Skeletal muscle tissue (tissue), 4 donors: Measurements from ENCODE around the gene LYSMD3. TPM values are rescaled to one million over a fixed set of nuclear protein-coding genes. Genes with fewer than 3 reads are reported as not detected.

Experiments used
- H3K27ac ChIP-seq: one replicate; pipeline ENCODE4 v1.7.0; 2013; ENCODE audit warnings: mild to moderate bottlenecking, low read depth, low read length, inconsistent platforms
- H3K27me3 ChIP-seq, 3 donors: one replicate each; pipeline ENCODE4 v1.7.0; 2013; ENCODE audit warnings: low read length in 3 of 3; ENCODE audit not compliant: control insufficient read depth in 3 of 3, insufficient read depth in 3 of 3
- H3K36me3 ChIP-seq, 3 donors: one replicate each; pipeline ENCODE4 v1.7.0; 2013; ENCODE audit warnings: low read length in 3 of 3; ENCODE audit not compliant: control insufficient read depth in 3 of 3, insufficient read depth in 3 of 3
- H3K4me1 ChIP-seq, 3 donors: one replicate each; pipeline ENCODE4 v1.7.0; 2013; ENCODE audit warnings: low read length in 3 of 3, mild to moderate bottlenecking in 3 of 3; ENCODE audit not compliant: control insufficient read depth in 3 of 3, insufficient read depth in 3 of 3
- H3K4me3 ChIP-seq, 3 donors: one replicate each; pipeline ENCODE4 v1.7.0; 2013; ENCODE audit warnings: low read length in 3 of 3
- H3K9ac ChIP-seq, 3 donors: one replicate each; pipeline ENCODE4 v1.7.0; 2013; ENCODE audit warnings: low read length in 3 of 3, mild to moderate bottlenecking in 3 of 3, moderate library complexity in 2 of 3, low read depth in 1 of 3
- H3K9me3 ChIP-seq, 3 donors: one replicate each; pipeline ENCODE4 v1.7.0; 2013; ENCODE audit warnings: low read length in 3 of 3; ENCODE audit not compliant: control insufficient read depth in 3 of 3
- total RNA-seq: library from RNA; depleted of rRNA; stranded (reverse); fragments of >200 nt; gene quantifications from one replicate; pipeline ENCODE4 v1.2.3, GENCODE V29; 2014
- donor health status: Osteomylitis.

LYSMD3 gene
- total RNA-seq, 1 donor from 2014 or later = 12.5 TPM

GRCh38 chr5:90476391-90476790 lies 53.0 kb downstream of the LYSMD3 start:
- Histone ChIP-seq H3K36me3 (no peaks in the 10 kb centered on the region), H3K4me3 (no peak overlapping the region), H3K27ac (no peak overlapping the region), H3K27me3 (no peaks in the 10 kb centered on the region), H3K9ac (no peak overlapping the region), H3K4me1 (peaks cover 9 to 20% (median 10%) of the 10 kb centered on the region in 3 donors), H3K9me3 (no peaks in the 10 kb centered on the region)

GRCh38 chr5:90475436-90475980 lies 53.9 kb downstream of the LYSMD3 start:
- Histone ChIP-seq H3K9ac (no peak overlapping the region), H3K36me3 (no peaks in the 10 kb centered on the region), H3K9me3 (no peaks in the 10 kb centered on the region), H3K4me1 (peaks cover 9 to 20% (median 10%) of the 10 kb centered on the region in 3 donors), H3K27ac (no peak overlapping the region), H3K4me3 (peak overlapping the region in 1 of 3 donors; percentile 96), H3K27me3 (no peaks in the 10 kb centered on the region)

- H3K4me3 ChIP-seq = peak within 1 kb of the TSS; percentile 94 to 97 (median 96)
These were observed 54.9 kb downstream of the LYSMD3 start, which contains the start of the genes MBLAC2 and POLR3G for GRCh38 chr5:90474235-90475107. MBLAC2 (minus strand) TSS chr5:90474771; CDS start chr5:90474292, 479 bp downstream. POLR3G (plus strand) TSS chr5:90474864; CDS start chr5:90485568, 10,704 bp downstream.

GRCh38 chr5:90473396-90474234 lies 55.8 kb downstream of the LYSMD3 start:
- peaks cover 0 to 3% (median 0%) of the 10 kb centered on the region in 3 donors for H3K36me3 ChIP-seq
- H3K4me3 ChIP-seq = peak overlapping the region; percentile 94 to 97 (median 96)
- no peaks in the 10 kb centered on the region for H3K27me3 ChIP-seq
- no peaks in the 10 kb centered on the region for H3K9me3 ChIP-seq
- peaks cover 9 to 20% (median 10%) of the 10 kb centered on the region in 3 donors for H3K4me1 ChIP-seq
- H3K27ac ChIP-seq = peak overlapping the region; percentile 45
- H3K9ac ChIP-seq = peak overlapping the region; percentile 76 to 92 (median 82)

More at GRCh38 chr5:90474235-90475107, 54.9 kb downstream of the LYSMD3 start, which contains the start of the genes MBLAC2 and POLR3G:
- Histone ChIP-seq H3K27ac (peak within 1 kb of the TSS; percentile 45), H3K9me3 (no peaks in the 10 kb centered on the region), H3K36me3 (peaks cover 0 to 3% (median 0%) of the 10 kb centered on the region in 3 donors), H3K27me3 (no peaks in the 10 kb centered on the region), H3K9ac (peak within 1 kb of the TSS; percentile 76 to 92 (median 84)), H3K4me1 (peaks cover 9 to 20% (median 10%) of the 10 kb centered on the region in 3 donors)

- H3K4me3 ChIP-seq = peak overlapping the region; percentile 94 to 97 (median 96)
- H3K4me1 ChIP-seq = peaks cover 9 to 20% (median 10%) of the 10 kb centered on the region in 3 donors
- peaks cover 0 to 3% (median 0%) of the 10 kb centered on the region in 3 donors for H3K36me3 ChIP-seq
- peak overlapping the region; percentile 76 to 92 (median 82) for H3K9ac ChIP-seq
- H3K27me3 ChIP-seq = no peaks in the 10 kb centered on the region
- H3K27ac ChIP-seq = no peak overlapping the region
- no peaks in the 10 kb centered on the region for H3K9me3 ChIP-seq
These were observed 56.5 kb downstream of the LYSMD3 start for GRCh38 chr5:90472783-90473395.

Other genes with a start within 250 kb of the LYSMD3 start
- gene CETN3, start 119.8 kb downstream of the LYSMD3 start, total RNA-seq = 7.8 TPM
- gene MBLAC2, start 54.8 kb downstream of the LYSMD3 start, total RNA-seq = 3.1 TPM
- 0.52 TPM for gene POLR3G, start 54.7 kb downstream of the LYSMD3 start, total RNA-seq
- 2.6 TPM for gene ADGRV1, start 29.2 kb upstream of the LYSMD3 start, total RNA-seq